ENCODE measurements around the gene UCK1. TPM values are rescaled to one million over a fixed set of nuclear protein-coding genes. Genes with fewer than 3 reads are reported as not detected.

The UCK1 gene
- total RNA-seq, 2 experiments from 2014 or later: 26.1 to 29.6 TPM

GRCh38 chr9:131491001-131491710 is 39.9 kb downstream of the UCK1 start:
- Mint-ChIP-seq H3K36me3 (peaks cover 76% of the 10 kb centered on the region), H3K4me3 (no peak overlapping the region), H3K27ac (no peak overlapping the region), H3K27me3 (no peaks in the 10 kb centered on the region), H3K4me1 (no peaks in the 10 kb centered on the region), H3K9me3 (ENCODE audit: low read depth) (no peaks in the 10 kb centered on the region)
- ATAC-seq: no peak
- CTCF ChIA-PET: interaction anchor here (1.4 to 1.5 kb wide), 2 partner anchors 9 to 249 kb away, joined by 3 read pairs; partner anchors contain the start of gene RAPGEF1
- DNase-seq: no peak

DNA sequence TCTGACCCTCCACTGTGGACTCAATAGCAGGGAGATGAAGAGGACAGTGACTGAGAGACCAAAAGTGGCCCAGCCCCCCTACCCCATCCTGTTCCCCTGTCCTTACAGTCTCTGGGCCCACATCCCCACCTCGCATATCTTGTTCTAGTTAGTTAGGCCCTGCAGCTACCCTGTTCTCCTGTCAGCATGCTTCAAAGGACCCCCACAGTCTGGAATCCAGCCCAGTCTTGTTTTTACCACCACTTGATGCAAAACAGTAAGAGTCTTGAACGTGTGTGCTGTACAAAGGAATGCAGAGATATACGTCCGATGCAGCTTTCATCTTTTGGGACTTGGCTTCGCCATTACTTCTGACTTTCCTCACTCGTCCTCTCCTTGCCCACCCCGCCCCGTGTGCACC is 40.5 kb downstream of the UCK1 start:
- CTCF ChIA-PET: no interaction called here
- peaks cover 78% of the 10 kb centered on the region for H3K36me3 Mint-ChIP-seq
- no peak overlapping the region for H3K27ac Mint-ChIP-seq
- H3K27me3 Mint-ChIP-seq: no peaks in the 10 kb centered on the region
- ATAC-seq (no peak), DNase-seq (no peak)
- no peaks in the 10 kb centered on the region for H3K4me1 Mint-ChIP-seq
- H3K9me3 Mint-ChIP-seq (ENCODE audit: low read depth): no peaks in the 10 kb centered on the region
- no peak overlapping the region for H3K4me3 Mint-ChIP-seq

- Mint-ChIP-seq H3K27me3 (no peaks in the 10 kb centered on the region), H3K36me3 (peaks cover 78% of the 10 kb centered on the region), H3K4me3 (no peak overlapping the region), H3K9me3 (ENCODE audit: low read depth) (no peaks in the 10 kb centered on the region), H3K27ac (no peak overlapping the region), H3K4me1 (no peaks in the 10 kb centered on the region)
- no peak for DNase-seq
- CTCF ChIA-PET: interaction anchor here (0.7 kb wide), 1 partner anchor 32 kb away, joined by 3 read pairs; no protein-coding TSS in a partner anchor
- no peak for ATAC-seq
Measured at GRCh38 chr9:131487621-131488031, 43.4 kb downstream of the UCK1 start.

GRCh38 chr9:131487001-131487400 is 44.1 kb downstream of the UCK1 start:
- Mint-ChIP-seq H3K27ac (no peak overlapping the region), H3K4me3 (no peak overlapping the region), H3K9me3 (ENCODE audit: low read depth) (no peaks in the 10 kb centered on the region), H3K27me3 (no peaks in the 10 kb centered on the region), H3K4me1 (no peaks in the 10 kb centered on the region), H3K36me3 (peaks cover 75% of the 10 kb centered on the region)
- ATAC-seq (no peak), DNase-seq (no peak)
- CTCF ChIA-PET: no interaction called here

DNA sequence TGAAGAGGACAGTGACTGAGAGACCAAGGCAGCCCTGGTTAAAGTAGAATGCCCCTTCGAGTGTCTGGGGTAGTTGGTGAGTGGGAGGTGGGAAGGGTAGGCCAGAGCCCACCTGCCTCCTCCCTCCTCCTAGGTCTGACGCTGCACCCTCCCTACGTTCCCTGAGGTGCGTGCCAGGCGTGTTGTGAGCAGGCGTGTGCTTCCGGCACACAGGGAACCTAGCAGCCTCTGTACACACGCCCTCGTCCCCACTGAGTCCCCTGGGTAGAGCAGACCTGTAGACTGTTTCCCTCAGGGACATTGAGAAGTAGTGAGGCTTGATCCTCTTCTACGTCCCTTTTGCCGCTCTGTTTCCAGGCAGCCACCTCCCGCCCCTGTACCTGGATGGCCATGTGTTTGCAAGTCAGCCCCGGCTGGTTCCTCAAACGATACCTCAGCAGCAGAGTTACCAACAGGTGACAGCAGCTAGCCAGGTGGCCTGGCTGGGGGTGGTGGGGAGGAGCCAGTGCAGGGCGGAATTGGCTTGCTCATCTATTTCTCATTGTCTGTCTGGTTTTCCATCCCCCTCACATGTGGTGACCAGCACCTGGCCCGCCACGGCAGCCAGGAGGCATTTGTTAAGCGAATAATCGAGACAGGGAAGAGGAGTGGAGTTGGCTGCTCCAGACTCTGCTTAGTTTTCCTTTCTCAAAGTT is 45.2 kb downstream of the UCK1 start:
- Mint-ChIP-seq H3K27ac (no peak overlapping the region), H3K9me3 (ENCODE audit: low read depth) (no peaks in the 10 kb centered on the region), H3K36me3 (peaks cover 68% of the 10 kb centered on the region), H3K27me3 (no peaks in the 10 kb centered on the region), H3K4me1 (no peaks in the 10 kb centered on the region), H3K4me3 (no peak overlapping the region)
- DNase-seq (no peak), ATAC-seq (no peak)
- CTCF ChIA-PET: no interaction called here

- no peaks in the 10 kb centered on the region for H3K9me3 Mint-ChIP-seq (ENCODE audit: low read depth)
- H3K4me3 Mint-ChIP-seq: no peak overlapping the region
- H3K27me3 Mint-ChIP-seq: no peaks in the 10 kb centered on the region
- CTCF ChIA-PET: interaction anchor here (1.0 kb wide), 1 partner anchor 78 kb away, joined by 3 read pairs; no protein-coding TSS in a partner anchor
- H3K4me1 Mint-ChIP-seq: no peaks in the 10 kb centered on the region
- no peak overlapping the region for H3K27ac Mint-ChIP-seq
- H3K36me3 Mint-ChIP-seq: peaks cover 65% of the 10 kb centered on the region
- ATAC-seq (no peak), DNase-seq (no peak)
Measured at GRCh38 chr9:131485206-131485605, 45.9 kb downstream of the UCK1 start.

DNA sequence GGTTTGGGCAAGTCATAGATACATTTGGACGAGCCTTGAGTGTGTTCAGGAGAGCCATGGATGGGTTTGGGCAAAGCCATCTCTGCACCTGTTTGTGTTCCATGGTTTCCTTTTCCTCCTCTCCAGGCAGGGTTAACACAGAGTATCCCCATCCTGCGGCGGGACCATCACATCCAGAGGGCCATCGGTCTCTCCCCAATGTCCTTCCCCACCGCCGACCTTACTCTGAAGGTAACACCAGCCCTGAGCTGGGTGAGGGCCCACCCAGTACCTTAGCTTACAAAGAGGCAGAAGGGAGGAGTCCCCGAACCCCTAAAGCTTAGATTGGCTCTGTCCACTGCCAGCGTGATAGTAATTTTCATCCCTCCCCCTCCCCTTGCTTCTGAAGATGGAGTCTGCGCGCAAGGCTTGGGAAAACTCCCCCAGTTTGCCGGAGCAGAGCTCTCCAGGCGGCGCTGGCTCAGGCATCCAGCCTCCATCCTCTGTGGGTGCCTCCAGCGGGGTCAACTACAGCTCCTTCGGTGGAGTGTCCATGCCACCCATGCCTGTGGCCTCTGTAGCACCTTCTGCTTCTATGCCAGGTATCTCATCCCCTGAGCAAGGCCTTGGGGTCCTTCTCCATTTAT is 46.4 kb downstream of the UCK1 start:
- DNase-seq (no peak), ATAC-seq (no peak)
- Mint-ChIP-seq H3K4me1 (no peaks in the 10 kb centered on the region), H3K4me3 (no peak overlapping the region), H3K27me3 (no peaks in the 10 kb centered on the region), H3K36me3 (peaks cover 61% of the 10 kb centered on the region), H3K27ac (no peak overlapping the region), H3K9me3 (ENCODE audit: low read depth) (no peaks in the 10 kb centered on the region)
- CTCF ChIA-PET: interaction anchor here (1.0 kb wide), 1 partner anchor 77 kb away, joined by 3 read pairs; no protein-coding TSS in a partner anchor

DNA sequence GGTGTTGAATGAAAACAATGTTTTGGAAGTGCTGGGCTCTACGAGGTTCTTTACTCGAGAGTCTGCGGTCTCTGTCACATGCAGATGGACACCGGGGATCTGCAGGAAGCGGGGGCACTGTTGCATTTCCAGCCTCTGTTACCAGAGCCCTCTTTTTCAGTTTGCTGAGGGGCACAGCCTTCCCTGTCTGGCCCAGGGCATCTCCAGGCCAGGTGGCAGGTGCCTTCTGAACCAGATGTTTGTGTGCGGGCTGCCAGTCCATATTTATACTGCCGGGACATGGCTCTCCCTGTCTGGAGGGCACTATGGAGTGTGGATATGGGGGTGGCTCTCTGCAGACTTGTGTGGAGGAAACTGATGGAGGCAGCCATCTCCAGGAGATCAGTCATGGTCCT is 47.0 kb downstream of the UCK1 start:
- peaks cover 2% of the 10 kb centered on the region for H3K4me1 Mint-ChIP-seq
- H3K4me3 Mint-ChIP-seq: no peak overlapping the region
- H3K27ac Mint-ChIP-seq: no peak overlapping the region
- peaks cover 61% of the 10 kb centered on the region for H3K36me3 Mint-ChIP-seq
- H3K27me3 Mint-ChIP-seq: no peaks in the 10 kb centered on the region
- no peaks in the 10 kb centered on the region for H3K9me3 Mint-ChIP-seq (ENCODE audit: low read depth)
- DNase-seq: no peak
- CTCF ChIA-PET: interaction anchor here (1.0 kb wide), 1 partner anchor 77 kb away, joined by 3 read pairs; no protein-coding TSS in a partner anchor
- no peak for ATAC-seq

DNA sequence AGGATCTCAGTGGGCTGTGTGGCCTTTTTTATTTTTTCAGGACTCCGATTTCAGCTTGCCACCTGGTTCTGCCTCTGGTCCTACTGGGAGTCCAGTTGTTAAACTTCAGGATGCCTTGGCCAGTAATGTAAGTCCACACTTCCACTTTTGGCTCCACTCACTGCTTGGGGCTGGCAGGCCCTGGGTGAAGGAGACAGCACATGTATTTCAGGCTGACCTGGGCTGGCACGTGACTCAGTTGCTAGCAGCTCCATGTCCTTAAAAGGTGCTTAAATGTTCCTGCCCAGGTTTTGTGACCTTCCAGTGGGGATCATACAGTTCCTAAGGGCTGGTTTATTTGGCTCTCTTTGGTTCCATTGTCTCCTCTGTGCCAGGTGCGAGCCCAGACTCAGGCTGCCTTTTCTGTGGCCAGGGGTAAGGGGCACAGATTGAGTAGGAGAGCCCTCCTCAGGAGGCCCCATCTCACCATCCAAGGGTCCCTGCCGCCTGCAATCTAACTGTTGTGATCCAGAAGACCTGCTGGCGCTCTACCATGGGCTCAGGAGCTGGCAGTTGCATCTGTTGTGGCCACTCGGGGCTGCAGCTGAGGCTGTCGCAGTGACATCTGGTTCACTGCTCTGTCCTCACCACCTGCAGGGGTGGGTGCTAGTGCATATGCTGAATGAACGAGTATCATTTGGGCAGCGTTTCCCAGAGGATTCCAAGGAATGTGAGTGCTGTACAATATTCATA is 47.6 kb downstream of the UCK1 start:
- Mint-ChIP-seq H3K4me1 (peaks cover 2% of the 10 kb centered on the region), H3K36me3 (peaks cover 60% of the 10 kb centered on the region), H3K9me3 (ENCODE audit: low read depth) (no peaks in the 10 kb centered on the region), H3K27me3 (no peaks in the 10 kb centered on the region), H3K4me3 (no peak overlapping the region), H3K27ac (no peak overlapping the region)
- ATAC-seq (no peak), DNase-seq (no peak)
- CTCF ChIA-PET: no interaction called here

GRCh38 chr9:131482343-131483006 is 48.6 kb downstream of the UCK1 start:
- Mint-ChIP-seq H3K27ac (no peak overlapping the region), H3K27me3 (no peaks in the 10 kb centered on the region), H3K36me3 (peaks cover 56% of the 10 kb centered on the region), H3K9me3 (ENCODE audit: low read depth) (no peaks in the 10 kb centered on the region), H3K4me1 (peaks cover 2% of the 10 kb centered on the region), H3K4me3 (no peak overlapping the region)
- DNase-seq (no peak), ATAC-seq (no peak)
- CTCF ChIA-PET: interaction anchor here (0.5 to 0.6 kb wide), 2 partner anchors 63 to 103 kb away, joined by 3 to 4 read pairs; partner anchors contain the start of gene PRRT1B

DNA sequence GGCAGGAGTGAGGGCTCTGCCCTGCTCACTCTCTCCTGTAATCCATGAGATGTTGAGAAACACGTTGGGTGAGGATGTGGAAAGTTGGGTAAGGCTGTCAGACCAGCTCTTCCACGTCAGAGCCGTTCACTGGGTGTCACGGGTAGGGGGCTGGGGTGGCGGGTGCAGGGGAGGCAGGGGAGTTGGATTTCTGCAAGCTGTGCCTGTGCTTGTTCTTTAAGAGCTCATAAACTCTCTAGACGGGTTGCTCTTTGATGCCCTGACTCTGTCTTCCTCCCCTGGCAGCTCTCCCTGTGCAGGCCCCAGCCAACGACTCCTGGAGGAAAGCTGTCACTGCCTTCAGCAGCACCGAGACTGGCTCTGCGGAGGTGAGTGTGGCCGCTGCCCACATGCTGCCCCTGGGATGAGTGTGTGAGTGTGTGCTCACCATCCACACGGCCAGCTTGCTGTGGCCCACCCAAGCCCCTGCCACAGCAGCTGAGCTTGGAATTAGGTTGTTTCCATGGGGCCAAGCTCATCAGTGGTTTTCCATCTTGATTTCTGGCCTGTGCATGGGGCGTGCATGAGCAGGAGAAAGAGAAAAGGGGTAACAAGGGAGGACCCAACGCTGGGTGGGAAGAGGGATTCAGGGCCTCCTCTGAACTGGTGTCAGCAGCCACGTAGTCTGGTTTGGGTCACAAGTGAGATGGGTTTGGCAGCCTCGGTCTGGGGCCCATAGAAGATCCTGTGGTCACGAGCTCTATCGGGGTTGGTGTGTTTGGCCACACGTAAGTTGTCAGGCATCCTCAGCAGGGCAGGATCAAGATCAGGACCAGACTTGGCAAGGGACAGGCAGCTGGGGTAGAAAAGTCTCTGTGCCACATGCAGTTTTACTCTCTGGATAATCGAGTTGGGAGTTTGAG is 49.4 kb downstream of the UCK1 start:
- Mint-ChIP-seq H3K27me3 (no peaks in the 10 kb centered on the region), H3K4me3 (no peak overlapping the region), H3K36me3 (peaks cover 52% of the 10 kb centered on the region), H3K4me1 (peaks cover 2% of the 10 kb centered on the region), H3K9me3 (ENCODE audit: low read depth) (no peaks in the 10 kb centered on the region), H3K27ac (no peak overlapping the region)
- DNase-seq (no peak), ATAC-seq (no peak)
- CTCF ChIA-PET: interaction anchor here (0.5 to 3.1 kb wide), 6 partner anchors 18 to 132 kb away, joined by 3 to 12 read pairs (median 5); partner anchors contain the start of gene PRRT1B

DNA sequence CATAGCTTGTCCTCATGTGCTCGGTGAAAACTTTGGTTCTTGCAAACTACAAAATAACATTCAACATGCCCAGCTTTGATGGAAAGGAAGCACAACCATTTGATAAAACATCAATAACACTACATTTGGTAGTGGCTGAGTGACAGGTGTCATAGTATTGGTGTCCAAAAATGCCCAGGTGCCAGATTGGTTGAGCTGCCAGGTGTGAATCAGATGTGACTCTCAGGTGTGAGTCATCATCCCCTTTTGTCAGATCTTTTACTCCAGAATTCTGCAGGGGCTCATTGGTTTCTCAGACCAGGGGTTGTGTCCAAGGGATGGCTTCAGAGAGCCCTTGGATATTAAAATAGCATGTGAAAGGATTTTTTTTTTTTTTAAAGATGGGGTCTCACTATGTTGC is 50.8 kb downstream of the UCK1 start:
- ATAC-seq (no peak), DNase-seq (no peak)
- Mint-ChIP-seq H3K4me3 (no peak overlapping the region), H3K27ac (no peak overlapping the region), H3K9me3 (ENCODE audit: low read depth) (no peaks in the 10 kb centered on the region), H3K27me3 (no peaks in the 10 kb centered on the region), H3K4me1 (peaks cover 2% of the 10 kb centered on the region), H3K36me3 (peaks cover 43% of the 10 kb centered on the region)
- CTCF ChIA-PET: interaction anchor here (0.5 to 3.1 kb wide), 8 partner anchors 20 to 296 kb away, joined by 3 to 15 read pairs (median 5); no protein-coding TSS in a partner anchor

Measured in activated CD8-positive, alpha-beta memory T cell treated with anti-CD3 and anti-CD28 coated beads, Interleukin-2, amount 10 ng/mL, durations not matched to agents 7 days and 5 days (primary cell).